Endothelial cell of umbilical vein (primary cell): ENCODE data around the gene SDF2. TPM values are rescaled to one million over a fixed set of nuclear protein-coding genes. Genes with fewer than 3 reads are reported as not detected.

Experiments used
- BruUV-seq: library from RNA; stranded (reverse); fragments of 400-500 nt; replicated peaks from 2 replicates; lab custom pipeline; 2021; lab: Mats Ljungman, UMichigan
- CTCF ChIA-PET: fragments of 300-600, 350-600 bp; sonication (Branson Sonifier 250); formaldehyde crosslinking; loops from one replicate; lab custom pipeline; 2021; ENCODE audit warnings: antibody characterized with exemption, inconsistent platforms; lab: Charles Lee
- POLR2A ChIA-PET: fragments of 300-600, 350-600 bp; sonication (Branson Sonifier 250); formaldehyde crosslinking; loops from one replicate; lab custom pipeline; 2021; ENCODE audit warnings: antibody characterized with exemption, inconsistent platforms; lab: Charles Lee
- DNase-seq: peaks from one replicate; pipeline ENCODE4 v3.0.0-alpha.2; 2011; ENCODE audit warnings: low read depth, low spot score
- FAIRE-seq: peaks from 2 replicates; lab custom pipeline; 2011; peaks lifted over from hg19 to GRCh38; lab: Jason Lieb, UNC
- H2AFZ ChIP-seq: 2 replicates; pipeline ENCODE4 v1.6.0; 2012; ENCODE audit warnings: low read depth, low read length, control low read depth, inconsistent platforms
- H3K27ac ChIP-seq: 2 replicates; pipeline ENCODE4 v1.5.1; 2011; ENCODE audit warnings: low read depth, mild to moderate bottlenecking, control low read depth, low read length, moderate library complexity; ENCODE audit not compliant: insufficient read depth
- H3K27me3 ChIP-seq, 2 experiments: 2 replicates each; pipeline versions ENCODE4 v1.6.0 to v1.6.1; 2011; ENCODE audit warnings: low read length in 2 of 2, mixed read lengths in 1 of 2; ENCODE audit not compliant: control insufficient read depth in 2 of 2, insufficient read depth in 2 of 2
- H3K36me3 ChIP-seq, 2 experiments: 2 replicates in 1 of 2; 3 replicates in 1 of 2; pipeline ENCODE4 v1.5.1; 2011; ENCODE audit warnings: low read length in 2 of 2, mild to moderate bottlenecking in 1 of 2, moderate library complexity in 1 of 2; ENCODE audit not compliant: control insufficient read depth in 2 of 2, insufficient read depth in 2 of 2; ENCODE audit errors: extremely low read depth in 1 of 2
- H3K4me1 ChIP-seq: 3 replicates; pipeline ENCODE4 v1.5.1; 2011; ENCODE audit warnings: mild to moderate bottlenecking, low read length; ENCODE audit not compliant: control insufficient read depth, insufficient read depth; ENCODE audit errors: extremely low read depth
- H3K4me2 ChIP-seq: 2 replicates; pipeline ENCODE4 v1.6.1; 2011; ENCODE audit warnings: low read length, control low read depth, mixed read lengths; ENCODE audit not compliant: insufficient read depth
- H3K4me3 ChIP-seq, 3 experiments: fragments of 200-600 bp in 1 of 3; sonication (generic), shearing (Covaris generic) in 1 of 3; replicated peaks in 1 of 3; 2 replicates each; pipeline ENCODE4 v1.5.1; 2011 to 2016; ENCODE audit warnings: control low read depth in 3 of 3, low read length in 3 of 3, mild to moderate bottlenecking in 2 of 3, inconsistent platforms in 1 of 3, low read depth in 1 of 3, moderate library complexity in 1 of 3; ENCODE audit not compliant: insufficient read depth in 1 of 3
- H3K79me2 ChIP-seq: 2 replicates; pipeline ENCODE4 v1.6.0; 2012; ENCODE audit warnings: low read length, inconsistent platforms; ENCODE audit not compliant: control insufficient read depth, insufficient read depth
- H3K9ac ChIP-seq: replicated peaks from 2 replicates; pipeline ENCODE3; 2011; ENCODE audit warnings: low read length, control low read depth; ENCODE audit not compliant: insufficient read depth; ENCODE audit errors: extremely low read depth
- H3K9me1 ChIP-seq: replicated peaks from 3 replicates; pipeline ENCODE4 v1.6.0; 2011; ENCODE audit warnings: mild to moderate bottlenecking, low read length; ENCODE audit not compliant: control insufficient read depth, insufficient read depth; ENCODE audit errors: extremely low read depth
- H3K9me3 ChIP-seq: replicated peaks from 2 replicates; pipeline ENCODE4 v1.5.1; 2012; ENCODE audit warnings: low read length, inconsistent platforms; ENCODE audit not compliant: control insufficient read depth, insufficient read depth
- H4K20me1 ChIP-seq: replicated peaks from 2 replicates; pipeline ENCODE3; 2011; ENCODE audit warnings: mild to moderate bottlenecking, low read length; ENCODE audit not compliant: control insufficient read depth, insufficient read depth; ENCODE audit errors: extremely low read depth
- EZH2 ChIP-seq: IDR thresholded peaks from 2 replicates; pipeline ENCODE4 v1.6.1; 2012; ENCODE audit warnings: borderline replicate concordance, low read depth, mild to moderate bottlenecking, moderate library complexity, low read length, inconsistent platforms; ENCODE audit not compliant: severe bottlenecking
- FOS ChIP-seq: IDR thresholded peaks from 2 replicates; pipeline ENCODE4 v1.6.1; 2011; ENCODE audit warnings: mild to moderate bottlenecking, low read length, moderate library complexity, borderline replicate concordance; ENCODE audit not compliant: insufficient read depth
- GATA2 ChIP-seq: IDR thresholded peaks from 2 replicates; pipeline ENCODE4 v1.7.0; 2011; ENCODE audit warnings: low read depth, mild to moderate bottlenecking, moderate library complexity, mixed read lengths, low read length; ENCODE audit not compliant: insufficient read length, insufficient read depth
- JUN ChIP-seq: IDR thresholded peaks from 2 replicates; pipeline ENCODE4 v1.6.1; 2011; ENCODE audit warnings: borderline replicate concordance, low read depth; ENCODE audit not compliant: insufficient read length, insufficient read depth
- MYC ChIP-seq: IDR thresholded peaks from one replicate; pipeline ENCODE4 v1.6.1; 2011; ENCODE audit warnings: mild to moderate bottlenecking, low read depth, low read length
- POLR2A ChIP-seq: IDR thresholded peaks from 2 replicates; pipeline ENCODE4 v1.6.1; 2012; ENCODE audit warnings: low read depth, mild to moderate bottlenecking, control low read depth, low read length
- POLR2AphosphoS5 ChIP-seq: IDR thresholded peaks from 2 replicates; pipeline ENCODE4 v1.6.1; 2012; ENCODE audit warnings: low read depth, mild to moderate bottlenecking, control low read depth, low read length, moderate library complexity; ENCODE audit not compliant: insufficient read depth
- dilution Hi-C: fragments of 300-500 bp; cut with MboI; formaldehyde crosslinking; loops from one replicate; pipeline ENCODE4 v1.15.0; 2019; ENCODE audit warnings: low sequenced_read_pairs; ENCODE audit not compliant: extremely low pct_ligation_motif_present
- intact Hi-C: fragments of 100-400 bp; cut with micrococcal nuclease; formaldehyde crosslinking; loops from one replicate; pipeline ENCODE4 v1.10.0; 2022
- polyA plus RNA-seq, 4 experiments: library from polyadenylated mRNA; depleted of rRNA in 3 of 4; stranded (reverse) in 3 of 4; unstranded in 1 of 4; fragments of >200 nt; gene quantifications; 2 replicates each; pipeline versions ENCODE4 v1.2.1 to v1.2.3, GENCODE V29; 2011 to 2012; ENCODE audit warnings: missing spikeins in 1 of 4
- total RNA-seq: library from RNA; stranded (reverse); gene quantifications from 2 replicates; pipeline ENCODE4 v1.2.3, GENCODE V29; 2021
- TF ChIP-seq, protein P1 (sequence below), 2 donors: IDR thresholded peaks; 1 replicate in 1 of 2; 2 replicates in 1 of 2; pipeline ENCODE4 v1.5.1; 2011; ENCODE audit warnings: low read length in 2 of 2, mild to moderate bottlenecking in 2 of 2, moderate library complexity in 2 of 2, control low read depth in 1 of 2, inconsistent platforms in 1 of 2, low read depth in 1 of 2; ENCODE audit not compliant: insufficient read depth in 1 of 2; ENCODE audit errors: extremely low read depth in 1 of 2
- TF ChIP-seq, protein P2 (sequence below): IDR thresholded peaks from 2 replicates; pipeline ENCODE4 v1.6.1; 2011; ENCODE audit not compliant: insufficient read depth, insufficient read length

Gene SDF2
- total and polyA plus RNA-seq, 2 donors (not counting 3 experiments of a cell fraction or from before 2014, with no cell fraction given) = 52.6 to 77.9 TPM

DNA sequence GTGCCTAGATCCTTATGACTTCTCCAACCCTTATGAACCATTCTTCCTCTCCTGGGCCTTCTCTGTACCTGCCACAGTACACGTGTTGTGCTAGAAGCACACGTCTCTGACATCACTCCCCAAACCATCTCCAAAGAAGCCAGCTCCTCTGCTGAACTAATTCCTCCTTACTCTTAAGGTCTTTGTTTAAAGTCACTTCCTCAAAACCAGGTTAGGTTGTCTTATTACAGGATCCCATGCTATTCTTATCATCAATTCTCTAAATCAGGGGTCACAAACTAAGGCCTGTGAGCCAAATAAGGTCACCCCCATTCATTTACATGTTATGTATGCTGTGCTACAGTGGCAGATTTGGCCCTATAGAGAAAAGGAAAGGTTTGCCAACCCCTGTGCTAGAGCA is 4.3 kb upstream of the SDF2 start:
- H3K9ac ChIP-seq = no peak overlapping the region
- H3K4me3 ChIP-seq = no peak overlapping the region
- H3K9me3 ChIP-seq = no peaks in the 10 kb centered on the region
- CTCF ChIA-PET = no interaction called here
- no peak for DNase-seq
- peaks cover 8% of the 10 kb centered on the region for H3K4me1 ChIP-seq
- H3K79me2 ChIP-seq = peaks cover 68% of the 10 kb centered on the region
- POLR2A ChIA-PET = no interaction called here
- no TSS peak for BruUV-seq
- no peak overlapping the region for H2AFZ ChIP-seq
- intact Hi-C loops (no loop called here), dilution Hi-C loops (no loop called here)
- no peak overlapping the region for H3K4me2 ChIP-seq
- H4K20me1 ChIP-seq = no peaks in the 10 kb centered on the region
- peaks cover 2 to 4% of the 10 kb centered on the region in 2 experiments for H3K36me3 ChIP-seq
- FAIRE-seq = no peak
- TF ChIP-seq, protein P1, sequence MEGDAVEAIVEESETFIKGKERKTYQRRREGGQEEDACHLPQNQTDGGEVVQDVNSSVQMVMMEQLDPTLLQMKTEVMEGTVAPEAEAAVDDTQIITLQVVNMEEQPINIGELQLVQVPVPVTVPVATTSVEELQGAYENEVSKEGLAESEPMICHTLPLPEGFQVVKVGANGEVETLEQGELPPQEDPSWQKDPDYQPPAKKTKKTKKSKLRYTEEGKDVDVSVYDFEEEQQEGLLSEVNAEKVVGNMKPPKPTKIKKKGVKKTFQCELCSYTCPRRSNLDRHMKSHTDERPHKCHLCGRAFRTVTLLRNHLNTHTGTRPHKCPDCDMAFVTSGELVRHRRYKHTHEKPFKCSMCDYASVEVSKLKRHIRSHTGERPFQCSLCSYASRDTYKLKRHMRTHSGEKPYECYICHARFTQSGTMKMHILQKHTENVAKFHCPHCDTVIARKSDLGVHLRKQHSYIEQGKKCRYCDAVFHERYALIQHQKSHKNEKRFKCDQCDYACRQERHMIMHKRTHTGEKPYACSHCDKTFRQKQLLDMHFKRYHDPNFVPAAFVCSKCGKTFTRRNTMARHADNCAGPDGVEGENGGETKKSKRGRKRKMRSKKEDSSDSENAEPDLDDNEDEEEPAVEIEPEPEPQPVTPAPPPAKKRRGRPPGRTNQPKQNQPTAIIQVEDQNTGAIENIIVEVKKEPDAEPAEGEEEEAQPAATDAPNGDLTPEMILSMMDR (IDR thresholded peaks at IDR 0.05; ENCODE audit: extremely low read depth in 1 of 2, insufficient read depth in 1 of 2, low read depth in 1 of 2, low read length in 2 of 2) = no peak
- no peak for TF ChIP-seq EZH2
- TF ChIP-seq POLR2A = no peak
- no peak for TF ChIP-seq GATA2
- TF ChIP-seq, protein P2, sequence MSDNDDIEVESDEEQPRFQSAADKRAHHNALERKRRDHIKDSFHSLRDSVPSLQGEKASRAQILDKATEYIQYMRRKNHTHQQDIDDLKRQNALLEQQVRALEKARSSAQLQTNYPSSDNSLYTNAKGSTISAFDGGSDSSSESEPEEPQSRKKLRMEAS = no peak
- TF ChIP-seq MYC = no peak
- TF ChIP-seq FOS = no peak
- no peak for TF ChIP-seq POLR2AphosphoS5
- no peak for TF ChIP-seq JUN
- no peak overlapping the region for H3K27ac ChIP-seq
- no peaks in the 10 kb centered on the region for H3K9me1 ChIP-seq
- H3K27me3 ChIP-seq = no peaks in the 10 kb centered on the region
